Measurements from ENCODE around the gene AMFR. TPM values are rescaled to one million over a fixed set of nuclear protein-coding genes. Genes with fewer than 3 reads are reported as not detected.

The AMFR gene
- total RNA-seq, 1 experiment from 2014 or later, result 31.7 TPM

DNA sequence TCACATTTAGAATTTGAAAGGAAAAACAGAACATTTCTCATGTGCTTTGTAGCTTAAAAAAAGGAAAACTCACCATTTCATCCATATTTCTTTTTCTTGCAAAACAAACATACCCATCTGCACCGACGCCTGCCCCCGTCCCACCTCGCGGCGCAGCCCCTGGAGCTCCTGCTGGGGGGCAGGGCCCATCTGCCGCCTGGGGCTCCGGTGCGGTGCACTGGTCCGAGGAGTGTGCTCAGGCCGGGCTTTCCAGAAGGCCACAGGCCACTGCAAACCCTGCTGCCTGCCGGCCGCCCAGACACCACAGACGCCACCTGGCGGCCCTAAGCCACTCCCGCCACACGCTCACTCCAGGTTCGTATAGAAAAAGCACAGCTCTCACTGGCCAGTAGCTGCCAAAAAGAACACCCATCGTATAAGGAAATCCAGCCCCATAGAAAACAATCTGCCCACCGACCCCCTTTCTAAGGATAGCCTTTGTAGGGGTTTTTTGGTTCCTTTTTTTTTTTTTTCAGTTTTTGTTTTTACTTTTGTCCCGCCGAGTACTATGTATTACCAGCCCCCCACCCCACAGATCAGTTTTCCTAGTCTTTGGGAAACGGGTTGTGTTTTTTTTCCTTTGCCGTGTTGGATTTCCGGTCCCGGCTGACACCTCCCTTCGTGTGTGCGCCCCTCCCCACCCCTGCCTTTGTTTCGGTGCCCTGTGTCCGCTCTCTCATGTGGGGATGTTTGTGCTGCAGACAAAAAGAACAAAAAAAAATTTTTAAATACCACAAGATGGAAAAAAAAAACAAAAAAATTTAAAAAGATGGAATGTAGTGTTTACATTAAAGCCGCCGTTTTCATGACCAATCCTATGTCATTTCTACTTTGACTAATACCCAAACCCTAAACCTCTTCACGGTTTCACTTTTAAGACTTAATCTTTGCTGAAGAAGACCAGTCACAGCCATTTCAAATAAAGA is 68.8 kb downstream of the AMFR start (continued):
- TF ChIP-seq, protein P1, sequence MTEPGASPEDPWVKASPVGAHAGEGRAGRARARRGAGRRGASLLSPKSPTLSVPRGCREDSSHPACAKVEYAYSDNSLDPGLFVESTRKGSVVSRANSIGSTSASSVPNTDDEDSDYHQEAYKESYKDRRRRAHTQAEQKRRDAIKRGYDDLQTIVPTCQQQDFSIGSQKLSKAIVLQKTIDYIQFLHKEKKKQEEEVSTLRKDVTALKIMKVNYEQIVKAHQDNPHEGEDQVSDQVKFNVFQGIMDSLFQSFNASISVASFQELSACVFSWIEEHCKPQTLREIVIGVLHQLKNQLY (CRISPR knock-in tag; IDR thresholded peaks at IDR 0.05), result no peak
- TF ChIP-seq ZNF263 (CRISPR knock-in tag; IDR thresholded peaks at IDR 0.05; ENCODE audit: low read depth), result no peak
- TF ChIP-seq JUN (CRISPR knock-in tag; IDR thresholded peaks at IDR 0.05), result no peak
- TF ChIP-seq, protein P2, sequence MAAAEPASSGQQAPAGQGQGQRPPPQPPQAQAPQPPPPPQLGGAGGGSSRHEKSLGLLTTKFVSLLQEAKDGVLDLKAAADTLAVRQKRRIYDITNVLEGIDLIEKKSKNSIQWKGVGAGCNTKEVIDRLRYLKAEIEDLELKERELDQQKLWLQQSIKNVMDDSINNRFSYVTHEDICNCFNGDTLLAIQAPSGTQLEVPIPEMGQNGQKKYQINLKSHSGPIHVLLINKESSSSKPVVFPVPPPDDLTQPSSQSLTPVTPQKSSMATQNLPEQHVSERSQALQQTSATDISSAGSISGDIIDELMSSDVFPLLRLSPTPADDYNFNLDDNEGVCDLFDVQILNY (CRISPR knock-in tag; IDR thresholded peaks at IDR 0.05), result no peak
- TF ChIP-seq TEAD4 (CRISPR knock-in tag; IDR thresholded peaks at IDR 0.05), result no peak
- TF ChIP-seq, protein P3, sequence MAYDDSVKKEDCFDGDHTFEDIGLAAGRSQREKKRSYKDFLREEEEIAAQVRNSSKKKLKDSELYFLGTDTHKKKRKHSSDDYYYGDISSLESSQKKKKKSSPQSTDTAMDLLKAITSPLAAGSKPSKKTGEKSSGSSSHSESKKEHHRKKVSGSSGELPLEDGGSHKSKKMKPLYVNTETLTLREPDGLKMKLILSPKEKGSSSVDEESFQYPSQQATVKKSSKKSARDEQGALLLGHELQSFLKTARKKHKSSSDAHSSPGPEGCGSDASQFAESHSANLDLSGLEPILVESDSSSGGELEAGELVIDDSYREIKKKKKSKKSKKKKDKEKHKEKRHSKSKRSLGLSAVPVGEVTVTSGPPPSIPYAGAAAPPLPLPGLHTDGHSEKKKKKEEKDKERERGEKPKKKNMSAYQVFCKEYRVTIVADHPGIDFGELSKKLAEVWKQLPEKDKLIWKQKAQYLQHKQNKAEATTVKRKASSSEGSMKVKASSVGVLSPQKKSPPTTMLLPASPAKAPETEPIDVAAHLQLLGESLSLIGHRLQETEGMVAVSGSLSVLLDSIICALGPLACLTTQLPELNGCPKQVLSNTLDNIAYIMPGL (CRISPR knock-in tag; IDR thresholded peaks at IDR 0.05), result peak; percentile 50; the same call in 1 of the 2 replicates
- no peak for TF ChIP-seq GTF2I (CRISPR knock-in tag; conservative IDR thresholded peaks at IDR 0.05)
- TF ChIP-seq GABPB1 (CRISPR knock-in tag; IDR thresholded peaks at IDR 0.05), result no peak
- peak; percentile 62; the same call in 1 of the 2 replicates for TF ChIP-seq FOXK1 (CRISPR knock-in tag; IDR thresholded peaks at IDR 0.05)
- TF ChIP-seq SMAD4 (CRISPR knock-in tag; IDR thresholded peaks at IDR 0.05), result no peak
- TF ChIP-seq KAT7 (CRISPR knock-in tag; IDR thresholded peaks at IDR 0.05; ENCODE audit: borderline replicate concordance), result no peak
- TF ChIP-seq NFATC4 (CRISPR knock-in tag; IDR thresholded peaks at IDR 0.05), result no peak
- TF ChIP-seq SMAD3 (CRISPR knock-in tag; IDR thresholded peaks at IDR 0.05; ENCODE audit: borderline replicate concordance), result no peak
- TF ChIP-seq, protein P4, sequence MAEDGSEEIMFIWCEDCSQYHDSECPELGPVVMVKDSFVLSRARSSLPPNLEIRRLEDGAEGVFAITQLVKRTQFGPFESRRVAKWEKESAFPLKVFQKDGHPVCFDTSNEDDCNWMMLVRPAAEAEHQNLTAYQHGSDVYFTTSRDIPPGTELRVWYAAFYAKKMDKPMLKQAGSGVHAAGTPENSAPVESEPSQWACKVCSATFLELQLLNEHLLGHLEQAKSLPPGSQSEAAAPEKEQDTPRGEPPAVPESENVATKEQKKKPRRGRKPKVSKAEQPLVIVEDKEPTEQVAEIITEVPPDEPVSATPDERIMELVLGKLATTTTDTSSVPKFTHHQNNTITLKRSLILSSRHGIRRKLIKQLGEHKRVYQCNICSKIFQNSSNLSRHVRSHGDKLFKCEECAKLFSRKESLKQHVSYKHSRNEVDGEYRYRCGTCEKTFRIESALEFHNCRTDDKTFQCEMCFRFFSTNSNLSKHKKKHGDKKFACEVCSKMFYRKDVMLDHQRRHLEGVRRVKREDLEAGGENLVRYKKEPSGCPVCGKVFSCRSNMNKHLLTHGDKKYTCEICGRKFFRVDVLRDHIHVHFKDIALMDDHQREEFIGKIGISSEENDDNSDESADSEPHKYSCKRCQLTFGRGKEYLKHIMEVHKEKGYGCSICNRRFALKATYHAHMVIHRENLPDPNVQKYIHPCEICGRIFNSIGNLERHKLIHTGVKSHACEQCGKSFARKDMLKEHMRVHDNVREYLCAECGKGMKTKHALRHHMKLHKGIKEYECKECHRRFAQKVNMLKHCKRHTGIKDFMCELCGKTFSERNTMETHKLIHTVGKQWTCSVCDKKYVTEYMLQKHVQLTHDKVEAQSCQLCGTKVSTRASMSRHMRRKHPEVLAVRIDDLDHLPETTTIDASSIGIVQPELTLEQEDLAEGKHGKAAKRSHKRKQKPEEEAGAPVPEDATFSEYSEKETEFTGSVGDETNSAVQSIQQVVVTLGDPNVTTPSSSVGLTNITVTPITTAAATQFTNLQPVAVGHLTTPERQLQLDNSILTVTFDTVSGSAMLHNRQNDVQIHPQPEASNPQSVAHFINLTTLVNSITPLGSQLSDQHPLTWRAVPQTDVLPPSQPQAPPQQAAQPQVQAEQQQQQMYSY (CRISPR knock-in tag; IDR thresholded peaks at IDR 0.05), result peak; percentile 98
- TF ChIP-seq GRHL2 (CRISPR knock-in tag; IDR thresholded peaks at IDR 0.05; ENCODE audit: insufficient replicate concordance, severe bottlenecking), result no peak
- TF ChIP-seq CREM (CRISPR knock-in tag; IDR thresholded peaks at IDR 0.05), result no peak
- TF ChIP-seq NR2C2 (CRISPR knock-in tag; IDR thresholded peaks at IDR 0.05), result no peak
- TF ChIP-seq ZNF423 (CRISPR knock-in tag; IDR thresholded peaks at IDR 0.05), result peak; percentile 15; the same call in 1 of the 2 replicates
- TF ChIP-seq, protein P5, sequence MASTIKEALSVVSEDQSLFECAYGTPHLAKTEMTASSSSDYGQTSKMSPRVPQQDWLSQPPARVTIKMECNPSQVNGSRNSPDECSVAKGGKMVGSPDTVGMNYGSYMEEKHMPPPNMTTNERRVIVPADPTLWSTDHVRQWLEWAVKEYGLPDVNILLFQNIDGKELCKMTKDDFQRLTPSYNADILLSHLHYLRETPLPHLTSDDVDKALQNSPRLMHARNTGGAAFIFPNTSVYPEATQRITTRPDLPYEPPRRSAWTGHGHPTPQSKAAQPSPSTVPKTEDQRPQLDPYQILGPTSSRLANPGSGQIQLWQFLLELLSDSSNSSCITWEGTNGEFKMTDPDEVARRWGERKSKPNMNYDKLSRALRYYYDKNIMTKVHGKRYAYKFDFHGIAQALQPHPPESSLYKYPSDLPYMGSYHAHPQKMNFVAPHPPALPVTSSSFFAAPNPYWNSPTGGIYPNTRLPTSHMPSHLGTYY (CRISPR knock-in tag; IDR thresholded peaks at IDR 0.05), result no peak
- TF ChIP-seq, protein P6, sequence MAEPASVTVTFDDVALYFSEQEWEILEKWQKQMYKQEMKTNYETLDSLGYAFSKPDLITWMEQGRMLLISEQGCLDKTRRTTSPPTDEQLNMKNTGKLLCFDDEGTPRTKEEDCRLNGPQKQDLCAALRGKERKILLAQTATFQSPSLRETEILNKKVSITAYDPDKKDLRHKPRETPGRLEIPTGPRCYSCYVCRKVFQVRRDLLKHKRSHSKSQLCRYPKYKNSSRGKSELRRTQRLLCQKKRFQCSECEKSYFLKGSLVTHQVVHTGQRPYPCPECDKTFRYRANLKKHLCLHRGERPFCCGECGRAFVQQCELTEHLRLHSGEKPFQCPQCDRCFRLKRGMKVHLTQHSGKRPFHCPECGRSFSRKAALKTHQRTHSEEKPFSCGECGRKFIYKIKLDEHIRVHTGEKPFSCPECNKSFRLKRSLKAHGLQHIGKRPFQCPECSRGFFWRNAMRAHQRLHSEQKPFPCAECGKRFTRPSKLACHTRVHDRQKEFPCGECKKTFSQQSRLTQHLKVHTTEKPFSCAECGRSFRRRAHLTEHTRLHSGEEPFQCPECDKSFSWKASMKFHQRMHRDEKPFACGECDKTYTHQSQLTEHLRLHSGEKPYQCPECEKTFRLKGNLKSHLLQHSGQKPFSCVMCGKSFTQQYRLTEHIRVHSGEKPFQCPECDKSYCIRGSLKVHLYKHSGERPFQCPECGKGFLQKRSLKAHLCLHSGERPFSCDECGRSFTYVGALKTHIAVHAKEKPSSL (CRISPR knock-in tag; conservative IDR thresholded peaks at IDR 0.05), result no peak
- no peak for TF ChIP-seq ZNF138 (CRISPR knock-in tag; conservative IDR thresholded peaks at IDR 0.05)
- TF ChIP-seq NFE2L1 (CRISPR knock-in tag; IDR thresholded peaks at IDR 0.05), result 0 out of 2 replicates have a peak, but pooled peaks have one; percentile 19
- TF ChIP-seq RELA (CRISPR knock-in tag; IDR thresholded peaks at IDR 0.05; ENCODE audit: borderline replicate concordance), result no peak
- TF ChIP-seq, protein P7, sequence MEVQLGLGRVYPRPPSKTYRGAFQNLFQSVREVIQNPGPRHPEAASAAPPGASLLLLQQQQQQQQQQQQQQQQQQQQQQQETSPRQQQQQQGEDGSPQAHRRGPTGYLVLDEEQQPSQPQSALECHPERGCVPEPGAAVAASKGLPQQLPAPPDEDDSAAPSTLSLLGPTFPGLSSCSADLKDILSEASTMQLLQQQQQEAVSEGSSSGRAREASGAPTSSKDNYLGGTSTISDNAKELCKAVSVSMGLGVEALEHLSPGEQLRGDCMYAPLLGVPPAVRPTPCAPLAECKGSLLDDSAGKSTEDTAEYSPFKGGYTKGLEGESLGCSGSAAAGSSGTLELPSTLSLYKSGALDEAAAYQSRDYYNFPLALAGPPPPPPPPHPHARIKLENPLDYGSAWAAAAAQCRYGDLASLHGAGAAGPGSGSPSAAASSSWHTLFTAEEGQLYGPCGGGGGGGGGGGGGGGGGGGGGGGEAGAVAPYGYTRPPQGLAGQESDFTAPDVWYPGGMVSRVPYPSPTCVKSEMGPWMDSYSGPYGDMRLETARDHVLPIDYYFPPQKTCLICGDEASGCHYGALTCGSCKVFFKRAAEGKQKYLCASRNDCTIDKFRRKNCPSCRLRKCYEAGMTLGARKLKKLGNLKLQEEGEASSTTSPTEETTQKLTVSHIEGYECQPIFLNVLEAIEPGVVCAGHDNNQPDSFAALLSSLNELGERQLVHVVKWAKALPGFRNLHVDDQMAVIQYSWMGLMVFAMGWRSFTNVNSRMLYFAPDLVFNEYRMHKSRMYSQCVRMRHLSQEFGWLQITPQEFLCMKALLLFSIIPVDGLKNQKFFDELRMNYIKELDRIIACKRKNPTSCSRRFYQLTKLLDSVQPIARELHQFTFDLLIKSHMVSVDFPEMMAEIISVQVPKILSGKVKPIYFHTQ (CRISPR knock-in tag; IDR thresholded peaks at IDR 0.05), result no peak
- no peak for TF ChIP-seq HMGA2 (CRISPR knock-in tag; IDR thresholded peaks at IDR 0.05)
- no peak for TF ChIP-seq TP53 (CRISPR knock-in tag; IDR thresholded peaks at IDR 0.05)

All from WTC11 (cell line).